Measurements from ENCODE around the gene ARHGEF16.

Gene ARHGEF16

DNA sequence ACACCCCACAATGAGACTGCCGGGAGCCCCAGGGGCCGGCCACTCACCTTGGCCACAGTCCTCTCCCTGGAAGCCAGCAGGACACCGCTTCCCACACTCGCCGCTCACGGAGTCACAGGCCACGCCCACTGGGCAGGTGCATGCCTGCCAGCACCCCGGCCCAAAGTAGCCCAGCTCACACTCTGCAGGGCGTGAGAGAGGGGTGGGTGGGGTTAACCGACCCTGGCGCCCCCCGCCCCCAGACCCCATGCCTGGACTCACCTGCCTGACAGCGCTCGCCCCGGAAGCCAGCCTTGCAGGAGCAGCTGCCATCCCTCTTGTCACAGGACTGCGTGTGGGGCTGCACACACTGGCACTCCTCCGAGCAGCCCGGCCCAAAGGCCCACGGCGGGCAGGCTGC, 50.7 kb downstream of the ARHGEF16 start:
- intact Hi-C loops (cut with DNase I; ENCODE audit: low total_unique reads), result no loop called here
- TF ChIP-seq, protein P1, sequence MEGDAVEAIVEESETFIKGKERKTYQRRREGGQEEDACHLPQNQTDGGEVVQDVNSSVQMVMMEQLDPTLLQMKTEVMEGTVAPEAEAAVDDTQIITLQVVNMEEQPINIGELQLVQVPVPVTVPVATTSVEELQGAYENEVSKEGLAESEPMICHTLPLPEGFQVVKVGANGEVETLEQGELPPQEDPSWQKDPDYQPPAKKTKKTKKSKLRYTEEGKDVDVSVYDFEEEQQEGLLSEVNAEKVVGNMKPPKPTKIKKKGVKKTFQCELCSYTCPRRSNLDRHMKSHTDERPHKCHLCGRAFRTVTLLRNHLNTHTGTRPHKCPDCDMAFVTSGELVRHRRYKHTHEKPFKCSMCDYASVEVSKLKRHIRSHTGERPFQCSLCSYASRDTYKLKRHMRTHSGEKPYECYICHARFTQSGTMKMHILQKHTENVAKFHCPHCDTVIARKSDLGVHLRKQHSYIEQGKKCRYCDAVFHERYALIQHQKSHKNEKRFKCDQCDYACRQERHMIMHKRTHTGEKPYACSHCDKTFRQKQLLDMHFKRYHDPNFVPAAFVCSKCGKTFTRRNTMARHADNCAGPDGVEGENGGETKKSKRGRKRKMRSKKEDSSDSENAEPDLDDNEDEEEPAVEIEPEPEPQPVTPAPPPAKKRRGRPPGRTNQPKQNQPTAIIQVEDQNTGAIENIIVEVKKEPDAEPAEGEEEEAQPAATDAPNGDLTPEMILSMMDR (IDR thresholded peaks at IDR 0.05), result no peak

DNA sequence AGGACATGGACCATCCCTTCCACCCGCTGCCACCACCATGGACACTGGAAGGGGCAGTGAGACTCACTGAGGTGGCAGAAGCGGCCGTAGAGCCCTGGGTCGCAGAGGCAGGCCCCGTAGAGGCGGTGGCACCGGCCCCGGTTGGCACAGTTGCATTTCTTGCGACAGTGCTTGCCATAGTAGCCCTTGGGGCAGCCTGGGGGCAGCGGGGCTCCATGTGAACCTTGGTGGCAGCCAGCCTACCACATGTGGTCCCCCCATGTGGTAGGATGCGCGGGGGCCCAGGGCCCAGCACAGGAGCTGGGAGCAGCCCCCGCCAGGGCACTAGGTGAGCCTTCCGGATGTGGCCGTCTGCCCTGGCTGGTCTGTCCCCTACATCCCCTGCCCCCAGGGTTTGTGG, 51.6 kb downstream of the ARHGEF16 start:
- no peak for DNase-seq
- Histone ChIP-seq H3K4me1 (peaks cover 0 to 30% (median 20%) of the 10 kb centered on the region in 4 donors), H3K4me3 (no peak overlapping the region), H3K36me3 (peaks cover 6 to 87% (median 39%) of the 10 kb centered on the region in 3 donors), H3K27ac (peak overlapping the region in 1 of 2 donors; percentile 75), H3K27me3 (no peaks in the 10 kb centered on the region), H3K9me3 (no peaks in the 10 kb centered on the region)
- intact Hi-C loops (cut with DNase I; ENCODE audit: low total_unique reads), result no loop called here
- TF ChIP-seq, protein P1 (IDR thresholded peaks at IDR 0.05), result no peak

More for the DNA sequence above, 50.7 kb downstream of the ARHGEF16 start:
- peak overlapping the region; percentile 73 to 75 for H3K27ac ChIP-seq
- H3K9me3 ChIP-seq, result no peaks in the 10 kb centered on the region
- H3K27me3 ChIP-seq, result no peaks in the 10 kb centered on the region
- H3K36me3 ChIP-seq, result peaks cover 6 to 91% (median 44%) of the 10 kb centered on the region in 3 donors
- H3K4me1 ChIP-seq, result peaks cover 0 to 30% (median 20%) of the 10 kb centered on the region in 4 donors
- H3K4me3 ChIP-seq, result no peak overlapping the region
- DNase-seq, result no peak

DNA sequence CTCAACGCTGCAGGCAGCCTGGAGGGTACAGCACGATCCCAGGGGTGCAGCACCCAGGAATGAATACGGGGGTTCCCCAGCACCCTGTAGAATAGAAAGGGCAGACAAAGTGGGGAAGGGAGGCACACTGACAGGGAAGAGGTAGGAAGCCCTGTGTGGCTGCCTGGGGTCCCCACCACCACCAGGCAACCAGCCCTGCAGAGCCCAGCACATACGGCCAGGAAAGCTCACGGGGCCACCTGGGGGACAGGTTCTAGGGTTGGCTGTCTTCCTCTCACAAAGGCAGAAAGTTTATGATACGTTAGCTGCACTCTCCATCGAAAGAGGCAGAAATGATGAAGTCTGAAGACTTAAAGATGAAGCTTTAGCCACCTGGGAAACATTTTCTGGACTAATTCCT, 52.5 kb downstream of the ARHGEF16 start:
- intact Hi-C loops (cut with DNase I; ENCODE audit: low total_unique reads), result no loop called here
- no peak for DNase-seq

DNA sequence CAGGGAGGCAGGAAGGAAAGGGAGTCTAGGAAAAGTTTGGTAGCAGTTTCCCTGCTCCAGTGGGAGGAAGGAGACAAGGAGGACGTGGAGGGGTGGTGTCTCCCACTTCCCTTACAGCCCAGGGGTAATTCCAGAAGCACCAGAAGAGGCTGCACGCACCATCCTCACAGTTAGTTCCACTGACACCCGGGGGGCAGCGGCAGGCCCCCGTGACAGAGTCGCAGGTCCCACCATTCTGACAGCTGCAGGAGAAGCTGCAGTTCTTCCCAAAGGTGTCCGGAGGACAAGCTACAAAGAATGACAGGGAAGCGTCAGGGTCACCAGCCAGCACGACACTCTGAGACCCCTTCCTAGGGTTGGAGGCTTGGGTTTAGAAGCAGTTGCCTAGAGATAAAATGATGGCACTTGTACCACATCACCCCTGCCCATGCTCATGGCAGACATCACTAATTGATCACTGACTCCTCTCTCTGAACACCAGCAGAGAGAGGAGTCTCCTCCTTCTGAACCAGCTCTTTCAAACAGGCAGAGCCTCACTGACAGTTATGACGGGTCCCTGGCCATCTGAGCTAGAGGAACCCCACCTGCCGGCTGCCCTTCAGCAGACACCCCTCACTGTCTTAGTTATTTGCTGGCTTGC, 53.3 kb downstream of the ARHGEF16 start:
- intact Hi-C loops (cut with DNase I; ENCODE audit: low total_unique reads), result no loop called here
- no peaks in the 10 kb centered on the region for H3K9me3 ChIP-seq
- no peak overlapping the region for H3K4me3 ChIP-seq
- TF ChIP-seq, protein P1 (IDR thresholded peaks at IDR 0.05), result no peak
- no peak for DNase-seq
- no peak overlapping the region for H3K27ac ChIP-seq
- H3K27me3 ChIP-seq, result no peaks in the 10 kb centered on the region
- H3K36me3 ChIP-seq, result peaks cover 6 to 90% (median 56%) of the 10 kb centered on the region in 3 donors
- H3K4me1 ChIP-seq, result peaks cover 0 to 30% (median 20%) of the 10 kb centered on the region in 4 donors

More for the DNA sequence above, 52.5 kb downstream of the ARHGEF16 start:
- no peak overlapping the region for H3K27ac ChIP-seq
- no peaks in the 10 kb centered on the region for H3K27me3 ChIP-seq
- no peak overlapping the region for H3K4me3 ChIP-seq
- peaks cover 6 to 87% (median 48%) of the 10 kb centered on the region in 3 donors for H3K36me3 ChIP-seq
- H3K9me3 ChIP-seq, result no peaks in the 10 kb centered on the region
- TF ChIP-seq, protein P1 (IDR thresholded peaks at IDR 0.05), result no peak
- peaks cover 0 to 30% (median 20%) of the 10 kb centered on the region in 4 donors for H3K4me1 ChIP-seq

DNA sequence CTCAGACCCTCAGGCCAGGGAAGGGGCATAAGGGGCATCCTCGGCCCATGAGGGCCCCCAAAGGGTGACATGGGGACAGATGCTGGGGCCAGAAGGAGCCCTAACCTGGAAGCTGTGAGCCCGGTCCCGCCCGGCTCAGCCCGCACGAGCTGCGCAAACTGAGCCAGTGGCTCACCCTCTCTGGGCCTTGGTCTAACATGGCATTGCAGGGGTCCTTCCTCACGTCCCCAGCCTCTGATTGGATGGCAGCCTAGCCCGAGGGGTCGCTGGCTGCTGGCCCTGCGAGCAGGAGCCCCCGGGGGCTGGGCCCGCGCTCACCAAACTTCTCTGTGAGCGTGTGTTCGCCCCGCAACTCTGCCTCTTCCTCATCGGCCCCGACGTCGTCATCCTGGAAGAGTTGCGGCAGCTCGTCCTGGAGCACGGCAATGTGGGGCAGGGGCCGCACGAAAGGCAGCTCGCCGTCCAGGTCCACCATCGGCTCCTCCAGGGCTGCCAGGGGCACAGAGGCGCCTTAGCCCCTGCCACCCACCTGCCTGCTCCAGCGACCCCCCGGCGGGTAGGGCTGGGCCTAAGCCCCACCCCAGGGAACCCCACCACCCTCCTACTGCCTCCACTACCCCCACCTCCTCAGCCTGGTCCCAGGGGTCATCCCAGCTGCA, 54.4 kb downstream of the ARHGEF16 start:
- intact Hi-C loops (cut with DNase I; ENCODE audit: low total_unique reads), result no loop called here
- no peak overlapping the region for H3K4me3 ChIP-seq
- H3K27me3 ChIP-seq, result no peaks in the 10 kb centered on the region
- no peak overlapping the region for H3K27ac ChIP-seq
- TF ChIP-seq, protein P1 (IDR thresholded peaks at IDR 0.05), result no peak
- H3K36me3 ChIP-seq, result peaks cover 6 to 84% (median 57%) of the 10 kb centered on the region in 3 donors
- H3K4me1 ChIP-seq, result peaks cover 0 to 22% (median 16%) of the 10 kb centered on the region in 4 donors
- H3K9me3 ChIP-seq, result no peaks in the 10 kb centered on the region
- DNase-seq, result no peak

Measured in tibial artery (tissue), 4 donors.